Left ventricle myocardium inferior (tissue), 1 donor: ENCODE results near the gene INSR. TPM values are rescaled to one million over a fixed set of nuclear protein-coding genes. Genes with fewer than 3 reads are reported as not detected.

Source experiments
- DNase-seq: peaks from one replicate; pipeline ENCODE4 v3.0.0-alpha.2; 2020
- H3K27ac ChIP-seq: fragments of 200-600 bp; replicated peaks from 2 replicates; pipeline ENCODE4 v1.8.0; 2021
- H3K27me3 ChIP-seq: fragments of 200-600 bp; 2 replicates; pipeline ENCODE4 v1.8.0; 2021; ENCODE audit warnings: low read depth
- H3K36me3 ChIP-seq: fragments of 200-600 bp; 2 replicates; pipeline ENCODE4 v1.8.0; 2021
- H3K4me1 ChIP-seq: fragments of 200-600 bp; 2 replicates; pipeline ENCODE4 v1.8.0; 2021
- H3K4me3 ChIP-seq: fragments of 200-600 bp; 2 replicates; pipeline ENCODE4 v1.8.0; 2021; ENCODE audit warnings: mild to moderate bottlenecking, moderate library complexity
- H3K9me3 ChIP-seq: fragments of 200-600 bp; replicated peaks from 2 replicates; pipeline ENCODE4 v1.8.0; 2021
- CTCF ChIP-seq: fragments of 200-600 bp; IDR thresholded peaks from 2 replicates; pipeline ENCODE4 v1.8.0; 2021; ENCODE audit warnings: antibody characterized with exemption, mild to moderate bottlenecking, borderline replicate concordance
- intact Hi-C: fragments of 100-400 bp; cut with micrococcal nuclease; formaldehyde crosslinking; loops from one replicate; pipeline ENCODE4 v1.11.0; 2022
- total RNA-seq: library from RNA; stranded (reverse); fragmentation: NEBNext Ultra II Directional; extraction: Animal tissue kit (Norgen Biotek cat#: 25700); gene quantifications from one replicate; pipeline ENCODE4 v1.2.1, GENCODE V29; 2021
- donor health status: DM: no; HTN: yes; CAD: no; lungs with severe emphysema.

The INSR gene
- total RNA-seq, 1 donor from 2014 or later: 85.3 TPM

GRCh38 chr19:7115721-7116120 lies 178.5 kb downstream of the INSR start:
- H3K4me3 ChIP-seq: no peak overlapping the region
- peaks cover 58% of the 10 kb centered on the region for H3K36me3 ChIP-seq
- no peaks in the 10 kb centered on the region for H3K27me3 ChIP-seq
- no peak overlapping the region for H3K27ac ChIP-seq
- no peak for DNase-seq
- TF ChIP-seq CTCF: no peak
- H3K4me1 ChIP-seq: no peaks in the 10 kb centered on the region
- intact Hi-C loops: no loop called here
- no peaks in the 10 kb centered on the region for H3K9me3 ChIP-seq

GRCh38 chr19:7113233-7113632 lies 181.0 kb downstream of the INSR start:
- Histone ChIP-seq H3K27me3 (no peaks in the 10 kb centered on the region), H3K4me1 (no peaks in the 10 kb centered on the region)

GRCh38 chr19:7112675-7113074 lies 181.5 kb downstream of the INSR start:
- H3K9me3 ChIP-seq: no peaks in the 10 kb centered on the region
- intact Hi-C loops: no loop called here
- H3K36me3 ChIP-seq: peaks cover 27% of the 10 kb centered on the region
- H3K4me3 ChIP-seq: no peak overlapping the region
- no peak overlapping the region for H3K27ac ChIP-seq
- H3K4me1 ChIP-seq: no peaks in the 10 kb centered on the region
- DNase-seq: no peak
- no peaks in the 10 kb centered on the region for H3K27me3 ChIP-seq
- TF ChIP-seq CTCF: no peak

More at GRCh38 chr19:7113233-7113632, 181.0 kb downstream of the INSR start:
- DNase-seq: no peak
- Histone ChIP-seq H3K4me3 (no peak overlapping the region), H3K27ac (no peak overlapping the region), H3K9me3 (no peaks in the 10 kb centered on the region), H3K36me3 (peaks cover 33% of the 10 kb centered on the region)
- intact Hi-C loops: no loop called here
- TF ChIP-seq CTCF: no peak

- Histone ChIP-seq H3K27ac (no peak overlapping the region), H3K4me1 (no peaks in the 10 kb centered on the region), H3K27me3 (no peaks in the 10 kb centered on the region), H3K9me3 (no peaks in the 10 kb centered on the region), H3K36me3 (peaks cover under 1% of the 10 kb centered on the region), H3K4me3 (no peak overlapping the region)
- no peak for TF ChIP-seq CTCF
- no peak for DNase-seq
- intact Hi-C loops: no loop called here
Measured at GRCh38 chr19:7109678-7110289, 184.4 kb downstream of the INSR start.

- intact Hi-C loops: no loop called here
- Histone ChIP-seq H3K4me3 (no peak overlapping the region), H3K27me3 (no peaks in the 10 kb centered on the region), H3K9me3 (no peaks in the 10 kb centered on the region), H3K27ac (no peak overlapping the region), H3K36me3 (no peaks in the 10 kb centered on the region), H3K4me1 (no peaks in the 10 kb centered on the region)
- no peak for TF ChIP-seq CTCF
- no peak for DNase-seq
Measured at GRCh38 chr19:7106711-7107657, 187.2 kb downstream of the INSR start.
